NCI-H526 (cell line): ENCODE measurements around the gene ACVR1B.

Experiments used
- DNase-seq, 2 experiments: peaks; one replicate each; lab custom pipeline; 2025; lab: John Stamatoyannopoulos, UW

The ACVR1B gene

DNA sequence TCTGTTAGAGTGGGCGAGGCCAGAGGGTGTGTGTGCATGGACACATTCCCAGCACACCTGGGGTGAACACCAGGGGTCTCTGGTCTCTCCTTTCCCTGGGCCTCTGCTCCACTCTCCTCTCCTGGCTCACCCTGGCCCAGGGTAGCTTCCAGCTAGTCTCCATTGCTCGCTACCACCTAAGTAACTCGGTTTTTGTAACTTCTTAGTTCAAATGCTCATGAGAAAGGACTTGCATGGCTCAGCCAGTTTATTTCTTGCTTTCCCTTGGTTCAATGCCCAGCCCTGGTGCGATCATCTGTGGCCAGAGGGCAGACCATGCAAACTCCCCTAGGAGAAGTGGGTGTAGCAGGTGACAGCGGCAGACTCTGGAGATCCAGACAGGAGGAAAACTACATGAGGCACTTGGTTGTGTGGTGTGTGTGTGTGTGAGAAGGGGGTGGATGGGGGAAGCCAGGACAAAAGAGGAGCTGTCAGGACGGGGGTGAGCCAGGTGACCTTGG lies 8.9 kb upstream of the ACVR1B start:
- no peak for DNase-seq

DNA sequence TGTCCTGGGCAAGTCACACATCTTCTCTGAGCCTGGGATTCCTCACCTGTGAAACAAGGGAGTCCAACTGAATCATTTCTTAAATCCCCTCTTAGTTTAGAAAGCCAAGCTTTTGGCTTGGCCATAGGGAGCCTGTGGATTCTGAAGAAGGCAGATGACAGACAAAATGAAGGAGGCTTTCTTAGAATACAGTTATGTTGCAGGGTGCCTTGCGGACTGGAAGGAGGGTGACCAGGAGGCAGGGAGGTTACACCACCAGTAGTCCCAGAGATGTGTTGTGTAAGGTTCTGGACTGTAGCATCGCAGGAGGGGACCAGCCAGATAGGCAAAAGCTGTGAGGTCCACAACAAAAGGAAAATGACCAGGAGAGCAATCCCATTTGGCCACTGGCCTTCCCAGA lies 8.2 kb upstream of the ACVR1B start:
- DNase-seq, result no peak

- no peak for DNase-seq
Observed at GRCh38 chr12:51944608-51945233, 6.8 kb upstream of the ACVR1B start.

- no peak for DNase-seq
Observed at GRCh38 chr12:51947246-51947996, 4.1 kb upstream of the ACVR1B start.

- no peak for DNase-seq
Observed at GRCh38 chr12:51948066-51948465, 3.4 kb upstream of the ACVR1B start.

DNA sequence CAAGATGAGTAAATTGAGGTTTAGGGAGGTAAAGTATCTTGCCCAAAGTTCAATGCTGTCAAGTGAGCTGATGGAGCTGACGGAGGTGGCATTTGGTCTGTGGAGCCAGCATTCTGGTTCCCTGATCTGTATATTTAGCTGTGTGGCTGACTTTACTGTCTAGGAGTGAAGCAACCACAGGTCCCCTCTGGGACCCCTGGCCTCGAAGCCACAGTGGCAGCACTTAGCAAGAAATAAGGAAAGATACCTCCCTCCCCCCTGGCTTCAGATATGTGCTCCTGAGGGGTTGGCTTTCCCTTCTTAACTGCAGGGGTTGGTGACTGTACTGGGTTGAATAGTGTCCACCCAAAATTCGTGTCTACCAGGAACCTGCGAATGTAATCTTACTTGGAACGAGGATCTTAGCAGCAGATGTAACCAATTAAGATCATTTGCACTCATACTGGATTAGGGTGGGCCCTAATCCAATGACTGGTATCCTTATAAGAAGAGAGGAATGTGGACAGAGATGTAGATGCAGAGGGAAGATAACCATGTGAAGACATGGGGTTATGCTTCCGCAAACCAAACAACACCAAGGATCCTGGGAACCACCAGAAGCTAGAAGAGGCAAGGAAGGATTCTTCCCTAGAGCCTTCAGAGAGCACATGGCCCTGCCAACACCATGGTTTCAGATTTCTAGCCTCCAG lies 2.0 kb upstream of the ACVR1B start:
- no peak for DNase-seq

DNA sequence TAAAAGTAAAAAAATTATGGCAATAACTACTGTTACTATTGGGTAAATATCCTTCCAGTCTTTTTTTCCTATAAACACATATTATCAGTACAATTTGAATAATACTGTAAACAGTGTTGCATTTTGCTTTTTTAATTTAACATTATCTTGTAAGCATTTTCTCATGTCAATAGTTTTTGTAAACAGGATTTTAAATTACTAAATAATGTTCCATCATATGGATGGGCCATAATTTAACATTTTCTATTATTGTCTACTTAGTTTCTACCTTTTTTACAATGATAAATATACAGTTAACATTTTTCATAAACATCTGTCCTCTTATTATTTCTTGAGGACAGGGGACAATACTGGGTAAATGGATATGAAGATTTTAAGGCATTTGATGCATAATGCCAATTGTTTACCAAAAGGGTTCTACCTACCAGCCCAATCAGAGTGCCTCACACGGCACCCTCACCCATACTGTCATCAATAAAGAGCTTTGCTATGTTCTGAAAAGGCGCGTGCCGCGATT lies 759 bp upstream of the ACVR1B start:
- no peak for DNase-seq

GRCh38 chr12:51951843-51952722 lies 584 bp downstream of the ACVR1B start:
- peak in 1 of 2 experiments; percentile 57 for DNase-seq

GRCh38 chr12:51953089-51953488 lies 1.6 kb downstream of the ACVR1B start:
- peak; percentile 78 to 79 for DNase-seq

- DNase-seq, result peak in 1 of 2 experiments; percentile 16
Observed at GRCh38 chr12:51953864-51954263, 2.4 kb downstream of the ACVR1B start.

DNA sequence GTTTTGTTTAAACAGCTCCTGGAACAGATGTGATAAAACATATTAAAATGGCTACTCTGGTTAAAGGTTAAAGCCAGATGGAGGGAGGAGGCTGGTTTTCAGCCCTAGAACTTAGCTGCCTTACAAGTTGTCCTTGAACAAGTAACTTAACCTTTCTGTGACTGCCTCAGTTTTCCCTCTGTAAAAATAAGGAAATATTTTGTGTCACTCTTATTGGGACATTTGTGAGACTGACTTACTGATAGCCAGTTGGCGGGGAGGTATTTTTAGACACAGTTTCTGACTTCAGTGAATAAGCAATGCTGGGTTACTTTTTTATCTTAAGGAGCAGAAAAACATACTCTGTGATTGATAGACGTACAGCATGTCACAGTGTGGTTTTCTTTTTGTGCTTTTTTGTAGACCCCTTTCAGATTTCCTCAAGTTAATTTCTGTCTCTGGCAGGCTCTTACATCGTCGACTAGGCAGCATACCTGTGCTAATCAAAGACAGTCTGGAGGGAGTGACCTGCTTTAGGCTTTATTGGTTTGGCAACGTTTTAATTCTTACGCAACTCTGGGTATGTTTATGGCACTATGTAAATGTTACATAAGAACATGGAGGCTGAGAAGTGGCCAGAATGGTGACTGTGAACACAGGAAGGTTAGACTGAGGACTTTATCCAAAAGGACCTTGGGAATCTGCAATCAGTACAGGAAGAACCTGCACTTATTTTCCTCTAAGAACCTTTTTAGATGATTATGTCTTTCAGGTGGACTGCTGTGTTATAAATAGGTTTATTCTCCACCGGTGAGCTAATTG lies 3.3 kb downstream of the ACVR1B start:
- peak; percentile 18 to 55 for DNase-seq

- DNase-seq, result no peak
Observed at GRCh38 chr12:51955702-51956101, 4.2 kb downstream of the ACVR1B start.

GRCh38 chr12:51958542-51958941 lies 7.0 kb downstream of the ACVR1B start:
- DNase-seq, result no peak

DNA sequence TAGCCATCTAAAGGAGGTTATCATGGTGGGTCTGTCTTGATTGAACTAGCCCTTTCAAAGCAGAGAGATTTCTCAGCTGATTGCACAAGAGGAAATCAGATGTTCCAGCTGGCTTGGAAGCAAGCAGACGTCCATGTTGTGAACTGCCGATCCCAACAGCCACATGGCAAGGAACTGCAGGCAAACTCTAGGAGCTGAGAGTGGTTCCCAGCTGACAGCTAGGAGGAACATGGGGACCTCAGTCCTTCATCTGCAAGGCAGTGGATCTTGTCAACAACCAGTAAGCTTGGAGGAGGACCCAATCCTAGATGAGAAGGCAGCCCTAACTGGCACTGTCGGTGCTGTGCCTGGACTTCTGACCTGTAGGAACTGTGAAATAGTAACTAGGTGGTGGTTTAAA lies 7.7 kb downstream of the ACVR1B start:
- no peak for DNase-seq

- DNase-seq, result no peak
Observed at GRCh38 chr12:51959921-51960320, 8.4 kb downstream of the ACVR1B start.

GRCh38 chr12:51960488-51960887 lies 9.0 kb downstream of the ACVR1B start:
- DNase-seq, result no peak

- no peak for DNase-seq
Observed at GRCh38 chr12:51960890-51961289, 9.4 kb downstream of the ACVR1B start.

DNA sequence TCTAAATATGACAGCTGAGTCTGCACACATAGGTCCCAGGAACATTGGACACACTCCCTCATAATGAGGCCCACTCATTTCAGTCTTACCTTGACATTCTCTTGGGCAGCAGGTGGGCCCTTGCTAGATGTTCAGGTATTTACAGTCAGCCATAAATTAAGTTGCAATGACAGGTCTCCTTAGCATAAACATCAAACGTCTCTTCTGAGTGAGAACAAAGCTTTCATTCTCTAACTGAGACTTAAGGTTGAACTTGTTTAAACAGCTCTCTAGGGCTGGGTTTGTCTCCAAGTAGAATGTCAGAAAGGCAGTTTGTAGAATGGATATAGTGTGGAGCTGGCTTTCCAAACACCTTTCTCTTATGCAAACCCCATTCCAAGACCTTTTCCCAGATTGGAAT lies 10.3 kb downstream of the ACVR1B start:
- DNase-seq, result peak; percentile 96 to 99

DNA sequence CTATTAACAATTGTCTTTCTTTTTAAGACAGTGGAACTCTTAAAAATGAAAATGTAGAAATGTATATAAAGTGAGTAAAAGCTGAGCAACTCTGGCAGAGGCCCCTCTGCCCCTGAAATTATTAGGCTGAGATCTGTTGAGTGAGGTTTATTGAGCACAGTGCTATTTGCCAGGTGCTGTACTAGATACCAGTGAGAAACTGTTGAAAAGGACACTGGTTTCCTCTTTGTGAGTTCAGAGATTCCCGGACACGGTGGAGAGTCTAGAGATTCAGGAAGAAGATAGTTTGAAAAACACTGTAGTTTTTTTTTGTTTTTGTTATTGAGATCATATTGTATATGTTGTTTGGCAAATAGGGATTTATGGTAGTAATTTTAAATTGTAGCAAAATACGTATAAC lies 11.2 kb downstream of the ACVR1B start:
- DNase-seq, result peak in 1 of 2 experiments; percentile 34

DNA sequence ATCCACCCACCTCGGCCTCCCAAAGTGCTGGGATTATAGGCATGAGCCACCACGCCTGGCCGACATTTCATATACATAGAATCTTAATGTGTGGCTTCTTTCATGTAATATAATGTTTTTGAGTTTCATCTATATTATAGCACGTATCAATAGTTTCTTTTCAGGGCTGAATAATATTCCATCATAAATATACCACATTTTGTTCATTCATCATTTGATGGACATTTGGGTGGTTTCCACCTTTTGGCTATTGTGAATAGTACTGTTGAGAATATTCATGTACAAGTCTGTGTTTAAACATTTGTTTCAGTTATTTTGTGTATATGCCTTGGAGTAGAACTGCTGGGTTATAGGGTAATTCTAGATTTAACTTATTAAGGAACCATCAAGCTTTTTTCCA lies 12.0 kb downstream of the ACVR1B start:
- DNase-seq, result no peak

- DNase-seq, result no peak
Observed at GRCh38 chr12:51969643-51970042, 18.1 kb downstream of the ACVR1B start.
